Upper lobe of left lung (tissue), 6 donors: Measurements from ENCODE around the gene SPNS3. TPM values are rescaled to one million over a fixed set of nuclear protein-coding genes. Genes with fewer than 3 reads are reported as not detected.

Source experiments
- ATAC-seq, 2 donors: fragments of 200-7000 bp; cut with Tn5 transposase; one replicate each; pipeline ENCODE4 v1.9.1; 2022; ENCODE audit warnings: mild to moderate bottlenecking in 2 of 2, moderate library complexity in 2 of 2; ENCODE audit not compliant: low FRiP score in 2 of 2
- DNase-seq, 2 donors: peaks; one replicate each; pipeline ENCODE4 v3.0.0-alpha.2; 2019 to 2020
- H3K27ac ChIP-seq, 4 donors: fragments of 200-600 bp; sonication (generic); one replicate each; pipeline ENCODE4 v1.5.1; 2016 to 2019
- H3K27me3 ChIP-seq, 4 donors: fragments of 200-600 bp; sonication (generic); one replicate each; pipeline ENCODE4 v1.5.1; 2017 to 2019
- H3K36me3 ChIP-seq, 4 donors: fragments of 200-600 bp; sonication (generic); one replicate each; pipeline ENCODE4 v1.5.1; 2016 to 2019
- H3K4me1 ChIP-seq, 4 donors: fragments of 200-600 bp; sonication (generic); one replicate each; pipeline ENCODE4 v1.5.1; 2018 to 2019
- H3K4me3 ChIP-seq, 4 donors: fragments of 200-600 bp; sonication (generic); one replicate each; pipeline ENCODE4 v1.5.1; 2017 to 2019; ENCODE audit warnings: mild to moderate bottlenecking in 2 of 4, moderate library complexity in 1 of 4
- H3K9me3 ChIP-seq, 4 donors: fragments of 200-600 bp; sonication (generic); one replicate each; pipeline ENCODE4 v1.5.1; 2018 to 2019
- EP300 ChIP-seq, 4 donors: sonication (generic); formaldehyde crosslinking; IDR thresholded peaks; one replicate each; pipeline ENCODE4 v1.5.1; 2017; ENCODE audit warnings: antibody characterized with exemption in 4 of 4, control low read depth in 2 of 4
- POLR2A ChIP-seq, 4 donors: fragments of 450-650 bp; IDR thresholded peaks; one replicate each; pipeline ENCODE4 v1.5.1; 2016 to 2017; ENCODE audit warnings: antibody characterized with exemption in 4 of 4, mild to moderate bottlenecking in 2 of 4
- POLR2AphosphoS5 ChIP-seq, 2 donors: sonication (generic); formaldehyde crosslinking; IDR thresholded peaks; one replicate each; pipeline ENCODE4 v1.5.1; 2017; ENCODE audit warnings: antibody characterized with exemption in 2 of 2
- WGBS, 2 donors: methylation state at CpG; one replicate each; pipeline ENCODE4 v1.1.5; 2017 to 2018; 5-methylcytosine and 5-hydroxymethylcytosine counted together
- total RNA-seq, 6 donors: library from RNA; depleted of rRNA in 4 of 6; stranded (reverse); fragments of >200 nt in 4 of 6; gene quantifications; one replicate each; pipeline versions ENCODE4 v1.1.0 to v1.2.1, GENCODE V29; 2016 to 2021
- TF ChIP-seq, protein P1 (sequence below), 6 experiments: fragments of 450-650 bp in 4 of 6; fragments of 200-600 bp in 2 of 6; sonication (generic) in 2 of 6; IDR thresholded peaks; one replicate each; pipeline ENCODE4 v1.5.1; 2016 to 2019; ENCODE audit warnings: antibody characterized with exemption in 6 of 6
- donor health status: DM: no; HTN: no; CAD: no; lungs with moderate emphysema.
- donor health status: DM: no; HTN: yes; CAD: no; lungs with severe emphysema.

Gene SPNS3
- total RNA-seq, 6 donors from 2014 or later, result 0.22 to 0.91 (median 0.52) TPM; not detected in 1

GRCh38 chr17:4476511-4477070 lies 42.9 kb downstream of the SPNS3 start:
- H3K27me3 ChIP-seq, result no peaks in the 10 kb centered on the region
- H3K27ac ChIP-seq, result peak overlapping the region in 2 of 4 donors; percentile 11 to 63
- H3K36me3 ChIP-seq, result no peaks in the 10 kb centered on the region
- DNase-seq (peak; percentile 73 to 84), ATAC-seq (peak in 1 of 2 donors; percentile 56)
- peaks cover 21 to 31% (median 25%) of the 10 kb centered on the region in 4 donors for H3K4me1 ChIP-seq
- no peak for TF ChIP-seq POLR2A (IDR thresholded peaks at IDR 0.05)
- WGBS, 2 donors, result 80 to 88% methylated on average over 12 to 18 of the region's 19 CpGs
- H3K4me3 ChIP-seq, result no peak overlapping the region
- H3K9me3 ChIP-seq, result no peaks in the 10 kb centered on the region

DNA sequence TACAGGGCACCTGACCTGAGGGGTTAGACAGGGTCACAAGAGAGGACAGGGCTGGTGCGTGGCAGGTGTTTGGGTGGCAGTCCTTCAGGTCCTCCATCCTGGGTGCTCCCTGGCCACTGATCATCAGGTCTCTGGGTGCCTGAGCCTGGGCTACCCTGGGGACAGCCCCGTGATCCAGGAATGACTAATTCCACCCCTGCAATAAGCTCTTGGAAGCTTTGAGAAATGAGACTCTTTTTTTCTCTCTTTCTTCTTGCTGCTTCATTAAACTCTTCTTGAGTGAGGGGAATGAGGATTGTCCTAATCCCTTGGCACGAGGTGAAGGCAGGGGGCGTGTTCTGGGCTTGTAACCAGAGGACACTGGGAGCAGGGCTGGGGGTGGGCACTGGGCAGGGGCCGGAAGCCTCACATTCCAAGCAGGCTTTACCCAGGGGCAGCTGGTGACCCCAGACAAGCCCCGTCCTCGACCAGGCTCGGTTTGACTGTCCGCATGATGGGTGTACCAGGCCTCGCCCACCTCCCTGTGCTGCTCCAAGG lies 43.6 kb downstream of the SPNS3 start:
- Histone ChIP-seq H3K36me3 (no peaks in the 10 kb centered on the region), H3K4me1 (peaks cover 23 to 33% (median 27%) of the 10 kb centered on the region in 4 donors), H3K4me3 (no peak overlapping the region), H3K27ac (peak overlapping the region in 1 of 4 donors; percentile 63), H3K27me3 (no peaks in the 10 kb centered on the region), H3K9me3 (no peaks in the 10 kb centered on the region)
- no peak for DNase-seq
- ATAC-seq, result no peak
- TF ChIP-seq EP300 (IDR thresholded peaks at IDR 0.05), result no peak
- TF ChIP-seq, protein P1, sequence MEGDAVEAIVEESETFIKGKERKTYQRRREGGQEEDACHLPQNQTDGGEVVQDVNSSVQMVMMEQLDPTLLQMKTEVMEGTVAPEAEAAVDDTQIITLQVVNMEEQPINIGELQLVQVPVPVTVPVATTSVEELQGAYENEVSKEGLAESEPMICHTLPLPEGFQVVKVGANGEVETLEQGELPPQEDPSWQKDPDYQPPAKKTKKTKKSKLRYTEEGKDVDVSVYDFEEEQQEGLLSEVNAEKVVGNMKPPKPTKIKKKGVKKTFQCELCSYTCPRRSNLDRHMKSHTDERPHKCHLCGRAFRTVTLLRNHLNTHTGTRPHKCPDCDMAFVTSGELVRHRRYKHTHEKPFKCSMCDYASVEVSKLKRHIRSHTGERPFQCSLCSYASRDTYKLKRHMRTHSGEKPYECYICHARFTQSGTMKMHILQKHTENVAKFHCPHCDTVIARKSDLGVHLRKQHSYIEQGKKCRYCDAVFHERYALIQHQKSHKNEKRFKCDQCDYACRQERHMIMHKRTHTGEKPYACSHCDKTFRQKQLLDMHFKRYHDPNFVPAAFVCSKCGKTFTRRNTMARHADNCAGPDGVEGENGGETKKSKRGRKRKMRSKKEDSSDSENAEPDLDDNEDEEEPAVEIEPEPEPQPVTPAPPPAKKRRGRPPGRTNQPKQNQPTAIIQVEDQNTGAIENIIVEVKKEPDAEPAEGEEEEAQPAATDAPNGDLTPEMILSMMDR (IDR thresholded peaks at IDR 0.05), result no peak
- 83 to 89% methylated on average over 8 to 10 of the region's 10 CpGs for WGBS, 2 donors

DNA sequence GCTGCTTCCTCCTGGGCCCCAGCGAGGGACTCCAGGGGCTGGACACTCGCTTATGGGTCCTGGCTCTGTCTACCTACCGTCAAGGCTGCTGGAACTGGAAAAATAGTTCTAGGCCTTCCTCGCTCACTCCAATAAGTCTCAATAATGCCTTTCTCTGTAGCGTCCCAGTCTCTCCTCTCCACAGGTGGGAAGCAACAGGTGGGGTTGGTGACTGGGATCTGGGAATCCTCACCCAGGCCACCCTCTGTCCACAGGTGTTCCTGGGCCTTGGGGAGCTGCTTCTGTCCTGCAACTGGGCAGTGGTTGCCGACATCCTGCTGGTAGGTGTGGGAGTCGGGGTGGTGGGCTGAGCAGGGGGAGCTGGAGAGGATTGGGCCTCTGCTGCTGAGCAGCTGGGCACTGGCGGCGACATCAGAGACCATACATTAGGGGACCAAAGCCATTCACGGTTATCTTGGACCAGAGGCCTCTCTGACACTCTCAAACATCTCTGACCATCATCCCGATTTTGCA lies 44.6 kb downstream of the SPNS3 start:
- DNase-seq, result no peak

GRCh38 chr17:4479340-4479981 lies 45.7 kb downstream of the SPNS3 start:
- DNase-seq, result no peak
- Histone ChIP-seq H3K36me3 (no peaks in the 10 kb centered on the region), H3K9me3 (no peaks in the 10 kb centered on the region), H3K27me3 (no peaks in the 10 kb centered on the region), H3K4me1 (peaks cover 23 to 44% (median 31%) of the 10 kb centered on the region in 4 donors), H3K27ac (no peak overlapping the region), H3K4me3 (no peak overlapping the region)
- ATAC-seq, result no peak
- 79 to 92% methylated on average over 8 of the region's 8 CpGs for WGBS, 2 donors
- TF ChIP-seq, protein P1 (IDR thresholded peaks at IDR 0.05), result no peak
- no peak for TF ChIP-seq POLR2A (IDR thresholded peaks at IDR 0.05)
- TF ChIP-seq POLR2AphosphoS5 (IDR thresholded peaks at IDR 0.05), result no peak
- TF ChIP-seq EP300 (IDR thresholded peaks at IDR 0.05), result no peak

More for the DNA sequence above, 44.6 kb downstream of the SPNS3 start:
- peaks cover 23 to 40% (median 28%) of the 10 kb centered on the region in 4 donors for H3K4me1 ChIP-seq
- 95% methylated on average over 11 of the region's 11 CpGs for WGBS, 2 donors
- no peak overlapping the region for H3K27ac ChIP-seq
- H3K9me3 ChIP-seq, result no peaks in the 10 kb centered on the region
- no peaks in the 10 kb centered on the region for H3K36me3 ChIP-seq
- no peak for TF ChIP-seq POLR2A (IDR thresholded peaks at IDR 0.05)
- no peak for ATAC-seq
- H3K4me3 ChIP-seq, result no peak overlapping the region
- H3K27me3 ChIP-seq, result no peaks in the 10 kb centered on the region

- TF ChIP-seq POLR2A (IDR thresholded peaks at IDR 0.05) (no peak), EP300 (IDR thresholded peaks at IDR 0.05) (no peak), POLR2AphosphoS5 (IDR thresholded peaks at IDR 0.05) (no peak)
- TF ChIP-seq, protein P1 (IDR thresholded peaks at IDR 0.05), result no peak
- 67 to 69% methylated on average over 8 to 13 of the region's 13 CpGs for WGBS, 2 donors
- DNase-seq (no peak), ATAC-seq (no peak)
- H3K36me3 ChIP-seq, result no peaks in the 10 kb centered on the region
- peak overlapping the region in 1 of 4 donors; percentile 73 for H3K27ac ChIP-seq
- no peak overlapping the region for H3K4me3 ChIP-seq
- no peaks in the 10 kb centered on the region for H3K9me3 ChIP-seq
- H3K27me3 ChIP-seq, result no peaks in the 10 kb centered on the region
- peaks cover 23 to 44% (median 31%) of the 10 kb centered on the region in 4 donors for H3K4me1 ChIP-seq
Observed at GRCh38 chr17:4479982-4480751, 46.4 kb downstream of the SPNS3 start.
